Smooth muscle cell (in vitro differentiated cells): ENCODE results near the gene BEST4. TPM values are rescaled to one million over a fixed set of nuclear protein-coding genes. Genes with fewer than 3 reads are reported as not detected.
A peak's percentile ranks its signal among the peaks of the same experiment; 100 is the strongest.

Experiments used
- DNase-seq: peaks from one replicate; lab custom pipeline; 2025; ENCODE audit not compliant: unreplicated experiment; lab: John Stamatoyannopoulos, UW
- H2AFZ ChIP-seq: fragments of 200-600 bp; sonication (generic); 2 replicates; pipeline ENCODE4 v1.6.0; 2016; ENCODE audit warnings: antibody characterized with exemption, low read depth, mild to moderate bottlenecking
- H3F3A ChIP-seq: fragments of 200-600 bp; sonication (generic); 2 replicates; pipeline ENCODE4 v1.6.0; 2017; ENCODE audit warnings: antibody characterized with exemption, low read depth
- H3K27ac ChIP-seq: fragments of 200-600 bp; sonication (generic); 2 replicates; pipeline ENCODE4 v1.5.1; 2016; ENCODE audit warnings: low read depth, mild to moderate bottlenecking
- H3K27me3 ChIP-seq: fragments of 200-600 bp; sonication (generic); 2 replicates; pipeline ENCODE4 v1.6.1; 2016; ENCODE audit warnings: low read depth, mild to moderate bottlenecking
- H3K36me3 ChIP-seq: fragments of 200-600 bp; sonication (generic); 2 replicates; pipeline ENCODE4 v1.5.1; 2016; ENCODE audit warnings: low read depth
- H3K4me1 ChIP-seq: fragments of 200-600 bp; sonication (generic); 2 replicates; pipeline ENCODE4 v1.5.1; 2016; ENCODE audit warnings: low read depth
- H3K4me2 ChIP-seq: fragments of 200-600 bp; sonication (generic); 2 replicates; pipeline ENCODE4 v1.6.0; 2016; ENCODE audit warnings: mild to moderate bottlenecking
- H3K4me3 ChIP-seq: fragments of 200-600 bp; sonication (generic); 2 replicates; pipeline ENCODE4 v1.5.1; 2016; ENCODE audit warnings: mild to moderate bottlenecking
- H3K79me2 ChIP-seq: fragments of 200-600 bp; sonication (generic); 2 replicates; pipeline ENCODE4 v1.6.0; 2016; ENCODE audit warnings: low read depth, mild to moderate bottlenecking
- H3K9ac ChIP-seq: fragments of 200-600 bp; sonication (generic); 2 replicates; pipeline ENCODE4 v1.6.0; 2016; ENCODE audit warnings: low read depth
- H3K9me3 ChIP-seq: fragments of 200-600 bp; sonication (generic); replicated peaks from 2 replicates; pipeline ENCODE4 v1.5.1; 2016; ENCODE audit warnings: low read depth
- H4K20me1 ChIP-seq: fragments of 200-600 bp; sonication (generic); 2 replicates; pipeline ENCODE4 v1.6.0; 2016; ENCODE audit warnings: low read depth
- WGBS: methylation state at CpG from one replicate; pipeline ENCODE4 v1.1.7; 2016; ENCODE audit warnings: low lambda C conversion rate; 5-methylcytosine and 5-hydroxymethylcytosine counted together
- polyA plus RNA-seq: library from polyadenylated mRNA; unstranded; fragments of >200 nt; fragmentation: Nextera tagmentation; extraction: Ambion mirVana; gene quantifications from 2 replicates; pipeline ENCODE4 v1.2.1, GENCODE V29; 2016
- total RNA-seq: library from RNA; depleted of rRNA; stranded (reverse); fragments of >200 nt; gene quantifications from 2 replicates; pipeline ENCODE4 v1.2.3, GENCODE V29; 2014
- TF ChIP-seq, protein P1 (sequence below): fragments of 200-600 bp; sonication (generic); IDR thresholded peaks from 2 replicates; pipeline ENCODE4 v1.5.1; 2017; ENCODE audit warnings: borderline replicate concordance, mild to moderate bottlenecking, antibody characterized with exemption; ENCODE audit not compliant: insufficient read depth, poor library complexity, severe bottlenecking

The BEST4 gene
- total RNA-seq = 0.54 TPM in 1 of 2 replicates, not detected in the other
- polyA plus RNA-seq = 0.78 and 0.89 TPM in 2 replicates

DNA sequence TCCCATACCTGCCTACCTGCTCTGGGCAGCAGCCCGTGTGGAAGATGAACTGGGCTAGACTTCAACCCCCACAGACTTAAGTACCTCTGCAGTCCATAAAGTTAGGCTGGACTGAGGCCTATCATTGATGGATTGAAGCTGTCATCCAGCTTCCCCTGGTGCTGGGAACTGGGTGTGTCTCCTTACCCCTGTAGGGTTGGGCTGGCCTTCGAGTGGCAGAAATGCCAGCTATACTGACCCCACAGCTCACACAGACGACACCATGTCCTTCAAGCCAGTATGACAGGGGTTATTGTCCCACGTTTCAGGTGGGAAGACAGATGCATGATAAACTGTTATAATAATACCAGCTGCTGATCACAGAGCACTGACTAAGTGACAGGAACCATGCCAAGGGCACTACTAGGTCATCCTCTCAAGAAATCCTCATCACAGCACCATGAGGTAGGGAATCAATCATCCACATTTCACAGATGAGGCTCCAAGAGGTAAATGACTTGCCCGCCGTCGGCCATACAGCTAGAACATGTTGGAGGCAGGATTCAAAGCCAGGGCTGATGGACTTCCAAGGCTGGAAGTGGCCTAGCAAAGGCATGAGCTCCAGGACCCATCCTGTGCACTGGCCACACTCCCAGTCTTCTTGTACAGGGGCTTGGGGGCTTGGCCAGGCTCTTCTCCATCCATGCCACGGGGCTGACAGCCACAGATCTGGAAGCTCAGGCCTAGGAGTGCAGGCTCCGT is at the start of gene BEST4:
TSS of gene BEST4 (minus strand) at position 51 of the 741 bp plus-strand sequence. CDS start 465 bp downstream, outside the sequence.
- Histone ChIP-seq H4K20me1 (no peaks in the 10 kb centered on the region), H3K36me3 (no peaks in the 10 kb centered on the region), H3K4me3 (no peak within 1 kb of the TSS), H3F3A (peaks cover 10% of the 10 kb centered on the region), H3K9me3 (no peaks in the 10 kb centered on the region), H3K79me2 (no peaks in the 10 kb centered on the region), H3K9ac (no peak within 1 kb of the TSS), H3K27ac (no peak within 1 kb of the TSS), H3K4me2 (no peak within 1 kb of the TSS), H3K27me3 (no peaks in the 10 kb centered on the region), H2AFZ (no peak within 1 kb of the TSS), H3K4me1 (peaks cover 12% of the 10 kb centered on the region)
- DNase-seq = no peak
- WGBS = 96% methylated on average over 9 of the region's 9 CpGs
- TF ChIP-seq, protein P1, sequence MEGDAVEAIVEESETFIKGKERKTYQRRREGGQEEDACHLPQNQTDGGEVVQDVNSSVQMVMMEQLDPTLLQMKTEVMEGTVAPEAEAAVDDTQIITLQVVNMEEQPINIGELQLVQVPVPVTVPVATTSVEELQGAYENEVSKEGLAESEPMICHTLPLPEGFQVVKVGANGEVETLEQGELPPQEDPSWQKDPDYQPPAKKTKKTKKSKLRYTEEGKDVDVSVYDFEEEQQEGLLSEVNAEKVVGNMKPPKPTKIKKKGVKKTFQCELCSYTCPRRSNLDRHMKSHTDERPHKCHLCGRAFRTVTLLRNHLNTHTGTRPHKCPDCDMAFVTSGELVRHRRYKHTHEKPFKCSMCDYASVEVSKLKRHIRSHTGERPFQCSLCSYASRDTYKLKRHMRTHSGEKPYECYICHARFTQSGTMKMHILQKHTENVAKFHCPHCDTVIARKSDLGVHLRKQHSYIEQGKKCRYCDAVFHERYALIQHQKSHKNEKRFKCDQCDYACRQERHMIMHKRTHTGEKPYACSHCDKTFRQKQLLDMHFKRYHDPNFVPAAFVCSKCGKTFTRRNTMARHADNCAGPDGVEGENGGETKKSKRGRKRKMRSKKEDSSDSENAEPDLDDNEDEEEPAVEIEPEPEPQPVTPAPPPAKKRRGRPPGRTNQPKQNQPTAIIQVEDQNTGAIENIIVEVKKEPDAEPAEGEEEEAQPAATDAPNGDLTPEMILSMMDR = no peak

DNA sequence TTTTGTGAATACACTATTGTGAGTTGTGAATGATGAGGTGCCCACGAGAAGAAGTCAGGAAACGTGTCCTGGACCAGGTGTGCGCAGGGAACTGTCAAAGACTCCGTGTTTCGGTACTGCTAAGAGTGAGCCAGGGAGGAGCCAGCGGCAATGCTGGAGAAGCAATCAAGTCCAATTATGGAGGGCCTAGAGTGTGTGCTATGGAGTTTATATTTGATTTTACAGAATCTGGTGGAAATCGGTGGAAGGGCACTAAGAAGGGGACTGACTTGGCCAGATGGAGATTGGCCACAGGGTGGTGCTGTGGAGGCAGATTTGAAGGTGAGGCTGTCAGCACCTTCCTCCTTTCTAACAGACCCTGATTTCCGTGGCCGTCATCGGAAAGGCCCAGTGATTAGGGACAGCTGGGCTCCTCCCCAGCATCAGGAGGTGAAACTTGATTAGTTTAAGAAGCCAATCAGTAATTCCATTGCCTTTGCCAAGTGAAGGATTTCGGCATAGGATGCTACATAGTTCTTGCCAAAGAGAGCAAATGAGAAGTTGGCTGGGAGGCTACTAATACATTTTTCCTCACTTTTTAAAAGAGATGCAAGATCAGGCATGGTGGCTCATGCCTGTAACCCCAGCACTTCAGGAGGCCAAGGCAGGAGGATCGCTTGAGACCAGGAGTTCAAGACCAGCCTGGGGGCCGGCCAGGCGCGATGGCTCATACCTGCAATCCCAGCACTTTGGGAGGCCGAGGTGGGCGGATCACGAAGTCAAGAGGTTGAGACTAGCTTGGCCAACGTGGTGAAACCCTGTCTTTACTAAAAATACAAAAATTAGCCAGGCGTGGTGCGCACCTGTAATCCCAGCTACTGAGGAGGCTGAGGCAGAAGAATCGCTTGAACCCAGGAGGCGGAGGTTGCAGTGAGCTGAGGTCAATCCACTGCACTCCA is 48.0 kb upstream of the BEST4 start:
- no peaks in the 10 kb centered on the region for H3K36me3 ChIP-seq
- H3K79me2 ChIP-seq = no peaks in the 10 kb centered on the region
- H3K9ac ChIP-seq = no peak overlapping the region
- H4K20me1 ChIP-seq = no peaks in the 10 kb centered on the region
- no peaks in the 10 kb centered on the region for H3K27me3 ChIP-seq
- no peak overlapping the region for H2AFZ ChIP-seq
- WGBS = 71% methylated on average over 23 of the region's 23 CpGs
- H3K27ac ChIP-seq = no peak overlapping the region
- no peaks in the 10 kb centered on the region for H3K4me1 ChIP-seq
- DNase-seq = peak; percentile 16
- no peaks in the 10 kb centered on the region for H3F3A ChIP-seq
- no peaks in the 10 kb centered on the region for H3K9me3 ChIP-seq
- TF ChIP-seq, protein P1 = peak; percentile 68
- no peak overlapping the region for H3K4me2 ChIP-seq
- no peak overlapping the region for H3K4me3 ChIP-seq

DNA sequence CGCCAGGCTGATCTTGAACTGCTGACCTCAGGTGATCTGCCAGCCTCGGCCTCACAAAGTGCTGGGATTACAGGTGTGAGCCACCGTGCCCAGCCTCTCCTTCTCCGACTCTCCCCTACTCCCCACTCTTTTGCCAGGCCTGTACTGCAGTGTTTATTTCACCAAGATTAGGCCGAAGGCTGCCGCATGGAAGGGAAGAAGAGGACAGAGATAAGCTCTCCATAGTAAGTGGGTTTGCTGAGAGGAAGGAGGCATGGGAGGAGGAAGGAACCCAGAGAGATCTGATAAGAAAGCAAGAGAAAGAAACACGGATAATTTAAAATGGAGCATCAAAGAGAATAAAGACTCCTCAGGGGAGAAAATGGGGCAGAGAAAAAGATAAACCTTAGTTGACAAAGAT is 46.4 kb upstream of the BEST4 start:
- no peaks in the 10 kb centered on the region for H3K79me2 ChIP-seq
- no peak overlapping the region for H3K4me2 ChIP-seq
- no peak overlapping the region for H3K27ac ChIP-seq
- TF ChIP-seq, protein P1 = no peak
- H3K27me3 ChIP-seq = no peaks in the 10 kb centered on the region
- H2AFZ ChIP-seq = no peak overlapping the region
- WGBS = 64% methylated on average over 7 of the region's 7 CpGs
- H3K4me3 ChIP-seq = no peak overlapping the region
- H4K20me1 ChIP-seq = no peaks in the 10 kb centered on the region
- DNase-seq = no peak
- no peak overlapping the region for H3K9ac ChIP-seq
- no peaks in the 10 kb centered on the region for H3F3A ChIP-seq
- no peaks in the 10 kb centered on the region for H3K4me1 ChIP-seq
- H3K9me3 ChIP-seq = no peaks in the 10 kb centered on the region
- no peaks in the 10 kb centered on the region for H3K36me3 ChIP-seq
